Measurements from ENCODE around the gene PRDM11.

DNA sequence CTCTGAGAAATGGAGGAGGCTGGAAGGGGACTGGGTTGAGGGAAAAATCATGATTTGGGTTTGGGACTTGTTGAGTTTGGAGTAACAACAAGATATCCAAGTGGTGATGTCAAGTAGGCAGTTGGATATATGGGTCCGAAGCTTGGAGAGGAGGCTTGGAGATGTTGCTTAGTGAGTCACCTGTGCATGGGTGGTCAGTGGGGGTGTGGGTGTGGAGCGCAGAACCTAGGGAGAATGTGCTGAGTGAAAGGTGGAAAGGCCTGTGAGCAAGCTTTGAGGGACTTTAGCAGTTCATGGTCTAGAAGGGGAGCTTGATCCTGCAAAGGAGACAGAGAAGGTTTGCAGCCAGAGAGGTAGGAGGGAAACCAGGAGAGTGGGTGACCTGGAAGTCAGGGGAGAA lies 38.2 kb downstream of the PRDM11 start:
- TF ChIP-seq, protein P1, sequence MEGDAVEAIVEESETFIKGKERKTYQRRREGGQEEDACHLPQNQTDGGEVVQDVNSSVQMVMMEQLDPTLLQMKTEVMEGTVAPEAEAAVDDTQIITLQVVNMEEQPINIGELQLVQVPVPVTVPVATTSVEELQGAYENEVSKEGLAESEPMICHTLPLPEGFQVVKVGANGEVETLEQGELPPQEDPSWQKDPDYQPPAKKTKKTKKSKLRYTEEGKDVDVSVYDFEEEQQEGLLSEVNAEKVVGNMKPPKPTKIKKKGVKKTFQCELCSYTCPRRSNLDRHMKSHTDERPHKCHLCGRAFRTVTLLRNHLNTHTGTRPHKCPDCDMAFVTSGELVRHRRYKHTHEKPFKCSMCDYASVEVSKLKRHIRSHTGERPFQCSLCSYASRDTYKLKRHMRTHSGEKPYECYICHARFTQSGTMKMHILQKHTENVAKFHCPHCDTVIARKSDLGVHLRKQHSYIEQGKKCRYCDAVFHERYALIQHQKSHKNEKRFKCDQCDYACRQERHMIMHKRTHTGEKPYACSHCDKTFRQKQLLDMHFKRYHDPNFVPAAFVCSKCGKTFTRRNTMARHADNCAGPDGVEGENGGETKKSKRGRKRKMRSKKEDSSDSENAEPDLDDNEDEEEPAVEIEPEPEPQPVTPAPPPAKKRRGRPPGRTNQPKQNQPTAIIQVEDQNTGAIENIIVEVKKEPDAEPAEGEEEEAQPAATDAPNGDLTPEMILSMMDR (IDR thresholded peaks at IDR 0.05; ENCODE audit: borderline replicate concordance, extremely low read depth, low read length, poor library complexity, severe bottlenecking) = no peak
- TF ChIP-seq EZH2 (IDR thresholded peaks at IDR 0.05; ENCODE audit: borderline replicate concordance, low read depth, low read length, severe bottlenecking) = no peak

Measured in DND-41 (cell line).